Measurements from ENCODE around the gene MYO18B. TPM values are rescaled to one million over a fixed set of nuclear protein-coding genes. Genes with fewer than 3 reads are reported as not detected.

The MYO18B gene
- total RNA-seq, 1 donor from 2014 or later = 0.07 TPM

GRCh38 chr22:25749420-25750169 lies 7.6 kb downstream of the MYO18B start:
- Histone ChIP-seq H3K79me2 (ENCODE audit: insufficient read depth, low read length) (no peaks in the 10 kb centered on the region), H3K4me3 (ENCODE audit: insufficient read depth, low read depth, low read length) (no peak overlapping the region), H3K9me3 (ENCODE audit: insufficient read depth, low read depth, low read length) (no peaks in the 10 kb centered on the region), H3K27ac (ENCODE audit: low read depth, low read length) (no peak overlapping the region), H3K9ac (ENCODE audit: low read length) (no peak overlapping the region), H4K20me1 (ENCODE audit: insufficient read depth, low read length) (no peaks in the 10 kb centered on the region), H3K36me3 (ENCODE audit: insufficient read depth, low read length) (no peaks in the 10 kb centered on the region), H2AFZ (ENCODE audit: low read depth, low read length) (no peak overlapping the region), H3K4me2 (ENCODE audit: low read length) (no peak overlapping the region), H3K4me1 (ENCODE audit: insufficient read depth, low read length) (peaks cover 22% of the 10 kb centered on the region), H3K27me3 (ENCODE audit: insufficient read depth, low read length) (no peaks in the 10 kb centered on the region)
- no peak overlapping the region for H3K27ac Mint-ChIP-seq (ENCODE audit: unreplicated experiment)
- no peak overlapping the region for H3K4me3 Mint-ChIP-seq (ENCODE audit: unreplicated experiment)
- DNase-seq (ENCODE audit: low read depth) = peak; percentile 16
- peaks cover 4% of the 10 kb centered on the region for H3K9me3 Mint-ChIP-seq (ENCODE audit: unreplicated experiment)
- no peak for FAIRE-seq
- H3K4me1 Mint-ChIP-seq (ENCODE audit: low read depth, unreplicated experiment) = peaks cover 14% of the 10 kb centered on the region
- H3K27me3 Mint-ChIP-seq (ENCODE audit: low read depth, unreplicated experiment) = peaks cover 4% of the 10 kb centered on the region
- TF ChIP-seq CTCF (IDR thresholded peaks at IDR 0.05; ENCODE audit: insufficient read depth, low read depth, low read length) (no peak), EZH2 (IDR thresholded peaks at IDR 0.05; ENCODE audit: insufficient read depth, low read length) (no peak)
- no peaks in the 10 kb centered on the region for H3K36me3 Mint-ChIP-seq (ENCODE audit: low read depth, unreplicated experiment)

- peaks cover 4% of the 10 kb centered on the region for H3K9me3 Mint-ChIP-seq (ENCODE audit: unreplicated experiment)
- no peaks in the 10 kb centered on the region for H3K36me3 Mint-ChIP-seq (ENCODE audit: low read depth, unreplicated experiment)
- Histone ChIP-seq H3K9me3 (ENCODE audit: insufficient read depth, low read depth, low read length) (no peaks in the 10 kb centered on the region), H4K20me1 (ENCODE audit: insufficient read depth, low read length) (no peaks in the 10 kb centered on the region), H3K27me3 (ENCODE audit: insufficient read depth, low read length) (no peaks in the 10 kb centered on the region), H3K4me2 (ENCODE audit: low read length) (no peak overlapping the region), H3K36me3 (ENCODE audit: insufficient read depth, low read length) (no peaks in the 10 kb centered on the region), H3K4me3 (ENCODE audit: insufficient read depth, low read depth, low read length) (no peak overlapping the region), H3K9ac (ENCODE audit: low read length) (no peak overlapping the region), H2AFZ (ENCODE audit: low read depth, low read length) (no peak overlapping the region), H3K27ac (ENCODE audit: low read depth, low read length) (no peak overlapping the region), H3K4me1 (ENCODE audit: insufficient read depth, low read length) (peaks cover 27% of the 10 kb centered on the region), H3K79me2 (ENCODE audit: insufficient read depth, low read length) (no peaks in the 10 kb centered on the region)
- TF ChIP-seq EZH2 (IDR thresholded peaks at IDR 0.05; ENCODE audit: insufficient read depth, low read length) (no peak), CTCF (IDR thresholded peaks at IDR 0.05; ENCODE audit: insufficient read depth, low read depth, low read length) (no peak)
- H3K4me1 Mint-ChIP-seq (ENCODE audit: low read depth, unreplicated experiment) = peaks cover 9% of the 10 kb centered on the region
- FAIRE-seq (no peak), DNase-seq (ENCODE audit: low read depth) (peak; percentile 31)
- H3K4me3 Mint-ChIP-seq (ENCODE audit: unreplicated experiment) = no peak overlapping the region
- H3K27ac Mint-ChIP-seq (ENCODE audit: unreplicated experiment) = no peak overlapping the region
- peaks cover 4% of the 10 kb centered on the region for H3K27me3 Mint-ChIP-seq (ENCODE audit: low read depth, unreplicated experiment)
Measured at GRCh38 chr22:25750569-25751173, 8.7 kb downstream of the MYO18B start.

- FAIRE-seq = no peak
- no peaks in the 10 kb centered on the region for H3K79me2 ChIP-seq (ENCODE audit: insufficient read depth, low read length)
- H3K9me3 ChIP-seq (ENCODE audit: insufficient read depth, low read depth, low read length) = no peaks in the 10 kb centered on the region
- peaks cover 4% of the 10 kb centered on the region for H3K27me3 Mint-ChIP-seq (ENCODE audit: low read depth, unreplicated experiment)
- no peak overlapping the region for H3K4me2 ChIP-seq (ENCODE audit: low read length)
- no peak for DNase-seq (ENCODE audit: low read depth)
- no peak overlapping the region for H3K27ac ChIP-seq (ENCODE audit: low read depth, low read length)
- H3K4me1 Mint-ChIP-seq (ENCODE audit: low read depth, unreplicated experiment) = peaks cover 8% of the 10 kb centered on the region
- no peak overlapping the region for H3K27ac Mint-ChIP-seq (ENCODE audit: unreplicated experiment)
- H3K9me3 Mint-ChIP-seq (ENCODE audit: unreplicated experiment) = peaks cover 4% of the 10 kb centered on the region
- no peak overlapping the region for H3K4me3 Mint-ChIP-seq (ENCODE audit: unreplicated experiment)
- no peaks in the 10 kb centered on the region for H3K36me3 ChIP-seq (ENCODE audit: insufficient read depth, low read length)
- TF ChIP-seq CTCF (IDR thresholded peaks at IDR 0.05; ENCODE audit: insufficient read depth, low read depth, low read length) (no peak), EZH2 (IDR thresholded peaks at IDR 0.05; ENCODE audit: insufficient read depth, low read length) (no peak)
- no peaks in the 10 kb centered on the region for H3K27me3 ChIP-seq (ENCODE audit: insufficient read depth, low read length)
- H3K4me1 ChIP-seq (ENCODE audit: insufficient read depth, low read length) = peaks cover 22% of the 10 kb centered on the region
- no peak overlapping the region for H3K4me3 ChIP-seq (ENCODE audit: insufficient read depth, low read depth, low read length)
- H3K9ac ChIP-seq (ENCODE audit: low read length) = no peak overlapping the region
- H2AFZ ChIP-seq (ENCODE audit: low read depth, low read length) = no peak overlapping the region
- no peaks in the 10 kb centered on the region for H4K20me1 ChIP-seq (ENCODE audit: insufficient read depth, low read length)
- H3K36me3 Mint-ChIP-seq (ENCODE audit: low read depth, unreplicated experiment) = no peaks in the 10 kb centered on the region
Measured at GRCh38 chr22:25751174-25751581, 9.2 kb downstream of the MYO18B start.

All from astrocyte (in vitro differentiated cells and primary cell).